IMR-90 (cell line): ENCODE measurements around the gene DYNLL2. TPM values are rescaled to one million over a fixed set of nuclear protein-coding genes. Genes with fewer than 3 reads are reported as not detected.

Experiments
- ATAC-seq: fragments of 200-7000 bp; cut with Tn5 transposase; 2 replicates; pipeline ENCODE4 v1.9.1; 2020; ENCODE audit warnings: low read depth, mild to moderate bottlenecking, moderate library complexity
- BruUV-seq: library from RNA; stranded (reverse); fragments of 400-500 nt; replicated peaks from 2 replicates; lab custom pipeline; 2021; lab: Mats Ljungman, UMichigan
- CTCF ChIA-PET: fragments of 300-600 bp; formaldehyde crosslinking; extraction: SDS; loops from one replicate; lab custom pipeline; 2021; ENCODE audit warnings: antibody characterized with exemption; lab: Yijun Ruan, JAX
- POLR2A ChIA-PET: fragments of 300-600 bp; sonication (Branson Sonifier 250); formaldehyde crosslinking; loops from one replicate; lab custom pipeline; 2022; ENCODE audit warnings: antibody characterized with exemption; ENCODE audit not compliant: unreplicated experiment; lab: Charles Lee
- DNase-seq: peaks from one replicate; pipeline ENCODE4 v3.0.0; 2013
- H2AFZ ChIP-seq: replicated peaks from 2 replicates; pipeline ENCODE3; 2013; ENCODE audit warnings: low read length, mild to moderate bottlenecking; ENCODE audit not compliant: poor library complexity
- H2AK5ac ChIP-seq: 2 replicates; pipeline ENCODE4 v1.6.1; 2013; ENCODE audit warnings: low read depth, low read length, inconsistent platforms
- H2AK9ac ChIP-seq: replicated peaks from 2 replicates; pipeline ENCODE3; 2013; ENCODE audit warnings: mild to moderate bottlenecking, low read depth, low read length, moderate library complexity; ENCODE audit not compliant: poor library complexity
- H2BK120ac ChIP-seq: 2 replicates; pipeline ENCODE4 v1.6.1; 2013; ENCODE audit warnings: low read depth, low read length, inconsistent platforms
- H2BK15ac ChIP-seq: 3 replicates; pipeline ENCODE4 v1.6.1; 2013; ENCODE audit warnings: low read depth, low read length, inconsistent platforms
- H2BK20ac ChIP-seq: 2 replicates; pipeline ENCODE4 v1.6.1; 2013; ENCODE audit warnings: low read depth, mild to moderate bottlenecking, inconsistent platforms, low read length, moderate library complexity
- H2BK5ac ChIP-seq: 2 replicates; pipeline ENCODE4 v1.6.1; 2013; ENCODE audit warnings: mild to moderate bottlenecking, low read depth, low read length, inconsistent platforms; ENCODE audit not compliant: poor library complexity, severe bottlenecking
- H3K14ac ChIP-seq: replicated peaks from 2 replicates; pipeline ENCODE4 v1.6.1; 2013; ENCODE audit warnings: low read depth, low read length, inconsistent platforms
- H3K18ac ChIP-seq: 2 replicates; pipeline ENCODE4 v1.6.1; 2013; ENCODE audit warnings: low read depth, low read length, control low read depth
- H3K23ac ChIP-seq: 2 replicates; pipeline ENCODE4 v1.6.1; 2013; ENCODE audit warnings: low read depth, low read length, inconsistent platforms
- H3K27ac ChIP-seq: 2 replicates; pipeline ENCODE4 v1.5.1; 2013; ENCODE audit warnings: mild to moderate bottlenecking, control low read depth, low read length; ENCODE audit not compliant: insufficient read depth
- H3K27me3 ChIP-seq: 2 replicates; pipeline ENCODE4 v1.6.1; 2013; ENCODE audit warnings: low read length; ENCODE audit not compliant: control insufficient read depth, insufficient read depth
- H3K36me3 ChIP-seq: 2 replicates; pipeline ENCODE4 v1.6.1; 2013; ENCODE audit warnings: low read length, mixed read lengths; ENCODE audit not compliant: control insufficient read depth, insufficient read depth
- H3K4ac ChIP-seq: 2 replicates; pipeline ENCODE4 v1.6.1; 2013; ENCODE audit warnings: low read depth, low read length, inconsistent platforms
- H3K4me1 ChIP-seq: 2 replicates; pipeline ENCODE4 v1.6.1; 2013; ENCODE audit warnings: low read length, mixed read lengths; ENCODE audit not compliant: control insufficient read depth, insufficient read depth
- H3K4me2 ChIP-seq: 2 replicates; pipeline ENCODE4 v1.6.1; 2013; ENCODE audit warnings: low read depth, mild to moderate bottlenecking, control low read depth, low read length, moderate library complexity
- H3K4me3 ChIP-seq: 2 replicates; pipeline ENCODE4 v1.5.1; 2013; ENCODE audit warnings: low read depth, mild to moderate bottlenecking, control low read depth, low read length, moderate library complexity; ENCODE audit not compliant: insufficient read depth
- H3K56ac ChIP-seq: 2 replicates; pipeline ENCODE4 v1.6.1; 2013; ENCODE audit warnings: low read length, inconsistent platforms; ENCODE audit not compliant: insufficient read depth; ENCODE audit errors: extremely low read depth
- H3K79me1 ChIP-seq, 2 experiments: 2 replicates each; pipeline ENCODE4 v1.6.1; 2013; ENCODE audit warnings: low read length in 2 of 2, inconsistent platforms in 1 of 2, low read depth in 1 of 2
- H3K9ac ChIP-seq: 2 replicates; pipeline ENCODE4 v1.6.1; 2013; ENCODE audit warnings: low read depth, low read length, control low read depth
- H3K9me1 ChIP-seq: 2 replicates; pipeline ENCODE4 v1.6.1; 2013; ENCODE audit warnings: low read length, inconsistent platforms; ENCODE audit not compliant: insufficient read depth
- H3K9me3 ChIP-seq: 2 replicates; pipeline ENCODE4 v1.6.1; 2013; ENCODE audit warnings: low read length; ENCODE audit not compliant: control insufficient read depth, insufficient read depth
- H4K20me1 ChIP-seq: 2 replicates; pipeline ENCODE4 v1.6.1; 2013; ENCODE audit warnings: low read length, inconsistent platforms; ENCODE audit not compliant: insufficient read depth
- H4K5ac ChIP-seq: 2 replicates; pipeline ENCODE4 v1.6.1; 2013; ENCODE audit warnings: mild to moderate bottlenecking, low read depth, low read length, control low read depth
- H4K8ac ChIP-seq, 2 experiments: 2 replicates each; pipeline ENCODE4 v1.6.1; 2013; ENCODE audit warnings: low read depth in 2 of 2, low read length in 2 of 2, control low read depth in 1 of 2, inconsistent platforms in 1 of 2
- H4K91ac ChIP-seq: 2 replicates; pipeline ENCODE4 v1.6.1; 2013; ENCODE audit warnings: low read depth, low read length, inconsistent platforms; ENCODE audit not compliant: insufficient read depth
- BHLHE40 ChIP-seq: fragments of 150-350 bp; IDR thresholded peaks from 2 replicates; pipeline ENCODE4 v1.6.1; 2016; ENCODE audit warnings: mild to moderate bottlenecking, low read depth, low read length
- CEBPB ChIP-seq: IDR thresholded peaks from 2 replicates; pipeline ENCODE4 v1.6.1; 2012; ENCODE audit warnings: low read depth, low read length, improper control_type of control experiment
- CHD1 ChIP-seq: IDR thresholded peaks from 2 replicates; pipeline ENCODE4 v1.6.1; 2012; ENCODE audit warnings: low read depth, low read length, improper control_type of control experiment
- FOS ChIP-seq: fragments of 150-350 bp; IDR thresholded peaks from 2 replicates; pipeline ENCODE4 v1.6.1; 2016; ENCODE audit warnings: low read depth, low read length
- MAFK ChIP-seq: IDR thresholded peaks from 2 replicates; pipeline ENCODE4 v1.6.1; 2012; ENCODE audit warnings: low read depth, low read length, improper control_type of control experiment
- MAZ ChIP-seq: IDR thresholded peaks from 2 replicates; pipeline ENCODE4 v1.6.1; 2012; ENCODE audit warnings: low read depth, mild to moderate bottlenecking, low read length, improper control_type of control experiment, moderate library complexity, borderline replicate concordance
- MXI1 ChIP-seq: IDR thresholded peaks from 2 replicates; pipeline ENCODE4 v1.6.1; 2012; ENCODE audit warnings: low read depth, mild to moderate bottlenecking, low read length, moderate library complexity, borderline replicate concordance
- POLR2A ChIP-seq: IDR thresholded peaks from 2 replicates; pipeline ENCODE4 v1.6.1; 2012; ENCODE audit warnings: mild to moderate bottlenecking, low read depth, low read length
- RCOR1 ChIP-seq: IDR thresholded peaks from 2 replicates; pipeline ENCODE4 v1.6.1; 2012; ENCODE audit warnings: mild to moderate bottlenecking, low read length, improper control_type of control experiment; ENCODE audit not compliant: insufficient replicate concordance
- RFX5 ChIP-seq: IDR thresholded peaks from 2 replicates; pipeline ENCODE4 v1.8.0; 2012; ENCODE audit warnings: low read depth, mild to moderate bottlenecking, low read length, moderate library complexity
- SMC3 ChIP-seq: fragments of 150-350 bp; IDR thresholded peaks from 2 replicates; pipeline ENCODE4 v1.6.1; 2016; ENCODE audit warnings: low read depth, mild to moderate bottlenecking, antibody characterized with exemption, low read length, moderate library complexity
- WGBS, 2 experiments: methylation state at CpG; one replicate each; pipeline versions ENCODE4 v1.1.5 to v1.1.7; 2013; ENCODE audit warnings: missing lambda C conversion rate in 2 of 2; ENCODE audit not compliant: insufficient read length in 1 of 2; ENCODE audit errors: extremely low coverage in 2 of 2; 5-methylcytosine and 5-hydroxymethylcytosine counted together
- dilution Hi-C: fragments of 300-500 bp; cut with HindIII; formaldehyde crosslinking; loops from one replicate; pipeline ENCODE4 v1.14.3; 2018; ENCODE audit warnings: low sequenced_read_pairs; ENCODE audit not compliant: unreplicated experiment
- in situ Hi-C: fragments of 300-500 bp; cut with MboI; formaldehyde crosslinking; loops from 3 replicates; pipeline ENCODE4 v1.14.3; 2019; ENCODE audit warnings: low sequenced_read_pairs, inconsistent platforms, mixed read lengths
- intact Hi-C: fragments of 100-400 bp; cut with micrococcal nuclease; formaldehyde crosslinking; loops from 2 replicates; pipeline ENCODE4 v1.10.0; 2022
- polyA plus RNA-seq, 3 experiments: library from polyadenylated mRNA; depleted of rRNA; stranded (reverse); fragments of >200 nt; gene quantifications; 2 replicates each; pipeline ENCODE4 v1.2.3, GENCODE V29; 2012; ENCODE audit warnings: low replicate concordance in 1 of 3
- total RNA-seq: library from RNA; depleted of rRNA; stranded (reverse); fragments of >200 nt; gene quantifications from 2 replicates; pipeline ENCODE4 v1.2.3, GENCODE V29; 2012
- TF ChIP-seq, protein P1 (sequence below): fragments of 150-350 bp; IDR thresholded peaks from 2 replicates; pipeline ENCODE4 v1.6.1; 2017; ENCODE audit warnings: mild to moderate bottlenecking, antibody characterized with exemption, low read length, low read depth
- TF ChIP-seq, protein P2 (sequence below): conservative IDR thresholded peaks from 2 replicates; pipeline ENCODE4 v1.5.1; 2012; ENCODE audit warnings: mild to moderate bottlenecking, low read depth, low read length, improper control_type of control experiment

The DYNLL2 gene
- total and polyA plus RNA-seq, 2 of the 4 experiments (the other 2 are of a cell fraction): 9.1 to 14.2 TPM

- Histone ChIP-seq H3K36me3 (no peaks in the 10 kb centered on the region), H3K18ac (no peak overlapping the region), H3K9me1 (no peaks in the 10 kb centered on the region), H3K79me1 (no peaks in the 10 kb centered on the region), H2AFZ (no peak overlapping the region), H3K27ac (no peak overlapping the region), H3K4me1 (no peaks in the 10 kb centered on the region), H4K5ac (no peak overlapping the region), H2BK15ac (no peak overlapping the region), H4K8ac (no peak overlapping the region), H2AK5ac (no peak overlapping the region), H3K4ac (no peak overlapping the region), H2BK20ac (no peak overlapping the region), H3K4me3 (no peak overlapping the region), H4K91ac (no peak overlapping the region), H3K4me2 (no peak overlapping the region), H3K9ac (no peak overlapping the region), H2AK9ac (no peak overlapping the region), H3K27me3 (no peaks in the 10 kb centered on the region; the same call in 1 of the 2 replicates), H3K14ac (no peak overlapping the region), H3K56ac (no peak overlapping the region), H2BK120ac (no peak overlapping the region), H3K9me3 (no peaks in the 10 kb centered on the region), H2BK5ac (no peak overlapping the region), H4K20me1 (no peaks in the 10 kb centered on the region), H3K23ac (no peak overlapping the region)
- ChIA-PET POLR2A (no interaction called here), CTCF (no interaction called here)
- no TSS peak for BruUV-seq
- dilution Hi-C loops: no loop called here
- no CpG with 5 or more reads among the region's 1 CpG for WGBS, 2 experiments
- in situ Hi-C loops: no loop called here
- ATAC-seq (no peak), DNase-seq (no peak)
- TF ChIP-seq MXI1 (no peak), CEBPB (no peak), BHLHE40 (no peak), FOS (no peak), SMC3 (no peak), POLR2A (no peak), RFX5 (no peak), CHD1 (no peak), MAZ (no peak), MAFK (no peak), RCOR1 (no peak)
- TF ChIP-seq, protein P1, sequence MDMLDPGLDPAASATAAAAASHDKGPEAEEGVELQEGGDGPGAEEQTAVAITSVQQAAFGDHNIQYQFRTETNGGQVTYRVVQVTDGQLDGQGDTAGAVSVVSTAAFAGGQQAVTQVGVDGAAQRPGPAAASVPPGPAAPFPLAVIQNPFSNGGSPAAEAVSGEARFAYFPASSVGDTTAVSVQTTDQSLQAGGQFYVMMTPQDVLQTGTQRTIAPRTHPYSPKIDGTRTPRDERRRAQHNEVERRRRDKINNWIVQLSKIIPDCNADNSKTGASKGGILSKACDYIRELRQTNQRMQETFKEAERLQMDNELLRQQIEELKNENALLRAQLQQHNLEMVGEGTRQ: no peak
- TF ChIP-seq, protein P2, sequence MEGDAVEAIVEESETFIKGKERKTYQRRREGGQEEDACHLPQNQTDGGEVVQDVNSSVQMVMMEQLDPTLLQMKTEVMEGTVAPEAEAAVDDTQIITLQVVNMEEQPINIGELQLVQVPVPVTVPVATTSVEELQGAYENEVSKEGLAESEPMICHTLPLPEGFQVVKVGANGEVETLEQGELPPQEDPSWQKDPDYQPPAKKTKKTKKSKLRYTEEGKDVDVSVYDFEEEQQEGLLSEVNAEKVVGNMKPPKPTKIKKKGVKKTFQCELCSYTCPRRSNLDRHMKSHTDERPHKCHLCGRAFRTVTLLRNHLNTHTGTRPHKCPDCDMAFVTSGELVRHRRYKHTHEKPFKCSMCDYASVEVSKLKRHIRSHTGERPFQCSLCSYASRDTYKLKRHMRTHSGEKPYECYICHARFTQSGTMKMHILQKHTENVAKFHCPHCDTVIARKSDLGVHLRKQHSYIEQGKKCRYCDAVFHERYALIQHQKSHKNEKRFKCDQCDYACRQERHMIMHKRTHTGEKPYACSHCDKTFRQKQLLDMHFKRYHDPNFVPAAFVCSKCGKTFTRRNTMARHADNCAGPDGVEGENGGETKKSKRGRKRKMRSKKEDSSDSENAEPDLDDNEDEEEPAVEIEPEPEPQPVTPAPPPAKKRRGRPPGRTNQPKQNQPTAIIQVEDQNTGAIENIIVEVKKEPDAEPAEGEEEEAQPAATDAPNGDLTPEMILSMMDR: no peak
- intact Hi-C loops: loop anchor here (5.0 kb wide), 1 partner anchor 49 kb away; no protein-coding TSS in a partner anchor
Observed at GRCh38 chr17:58127846-58128245, 44.6 kb downstream of the DYNLL2 start.
